DOHH2 (cell line): Measurements from ENCODE around the gene OCLN.
"Not testable (repeated sequence)": the region's sequence is repeated elsewhere in the genome, so short reads cannot be mapped to it uniquely, and the experiment has no call there.

Experiments
- CTCF ChIP-seq: fragments of 200-600 bp; sonication (generic); IDR thresholded peaks from one replicate; pipeline ENCODE4 v1.5.1; 2014; ENCODE audit warnings: antibody characterized with exemption, mild to moderate bottlenecking, low read depth, low read length; ENCODE audit not compliant: poor library complexity, severe bottlenecking
- EZH2phosphoT487 ChIP-seq: fragments of 200-600 bp; sonication (generic); IDR thresholded peaks from 2 replicates; pipeline ENCODE4 v1.6.1; 2017; ENCODE audit warnings: borderline replicate concordance, mild to moderate bottlenecking, antibody characterized with exemption, low read length, moderate library complexity, mixed read lengths

- not testable (repeated sequence) for TF ChIP-seq CTCF, EZH2phosphoT487
These were observed 20.0 kb upstream of the OCLN start for GRCh38 chr5:69472535-69473143.
